HepG2 (cell line): ENCODE data around the gene TNFAIP8L1. TPM values are rescaled to one million over a fixed set of nuclear protein-coding genes. Genes with fewer than 3 reads are reported as not detected.

Source experiments
- EED ChIP-seq: sonication (generic); formaldehyde crosslinking; IDR thresholded peaks from 2 replicates; pipeline ENCODE4 v1.5.0; 2020; ENCODE audit warnings: mild to moderate bottlenecking, missing genetic modification reagents
- GATA4 ChIP-seq: sonication (generic); IDR thresholded peaks from 2 replicates; pipeline ENCODE4 v1.6.1; 2016; ENCODE audit warnings: antibody characterized with exemption, low read depth, borderline replicate concordance
- HOXA7 ChIP-seq: sonication (generic); formaldehyde crosslinking; IDR thresholded peaks from 2 replicates; pipeline ENCODE4 v1.8.1; 2022; ENCODE audit warnings: mild to moderate bottlenecking, missing genetic modification reagents, moderate library complexity
- KDM6A ChIP-seq: IDR thresholded peaks from 2 replicates; pipeline ENCODE4 v1.6.1; 2016; ENCODE audit warnings: low read depth
- NR2C2 ChIP-seq: sonication (generic); formaldehyde crosslinking; IDR thresholded peaks from 2 replicates; pipeline ENCODE4 v1.4.0; 2020; ENCODE audit warnings: missing genetic modification reagents, mild to moderate bottlenecking, moderate library complexity, borderline replicate concordance
- PHF21A ChIP-seq: sonication (generic); formaldehyde crosslinking; IDR thresholded peaks from 2 replicates; pipeline ENCODE4 v1.5.0; 2020; ENCODE audit warnings: mild to moderate bottlenecking, missing genetic modification reagents
- SRY ChIP-seq: sonication (generic); formaldehyde crosslinking; IDR thresholded peaks from 2 replicates; pipeline ENCODE4 v1.8.0; 2022; ENCODE audit warnings: mild to moderate bottlenecking, missing genetic modification reagents
- THAP8 ChIP-seq: sonication (generic); formaldehyde crosslinking; IDR thresholded peaks from 2 replicates; pipeline ENCODE4 v1.5.1; 2020; ENCODE audit warnings: missing genetic modification reagents, mild to moderate bottlenecking, borderline replicate concordance
- USF2 ChIP-seq, 2 experiments: sonication (generic) in 1 of 2; formaldehyde crosslinking in 1 of 2; IDR thresholded peaks; 2 replicates each; pipeline versions ENCODE4 v1.5.1 to v1.6.1; 2011 to 2020; ENCODE audit warnings: borderline replicate concordance in 1 of 2, low read depth in 1 of 2, low read length in 1 of 2, mild to moderate bottlenecking in 1 of 2, missing genetic modification reagents in 1 of 2, moderate library complexity in 1 of 2
- ZBTB10 ChIP-seq: sonication (generic); formaldehyde crosslinking; IDR thresholded peaks from 2 replicates; pipeline ENCODE4 v1.4.0; 2020; ENCODE audit warnings: missing genetic modification reagents, borderline replicate concordance
- ZBTB14 ChIP-seq: sonication (generic); formaldehyde crosslinking; IDR thresholded peaks from 2 replicates; pipeline ENCODE4 v1.4.0; 2020; ENCODE audit warnings: missing genetic modification reagents
- ZNF646 ChIP-seq: sonication (generic); formaldehyde crosslinking; IDR thresholded peaks from 2 replicates; pipeline ENCODE4 v1.9.0; 2021; ENCODE audit warnings: mild to moderate bottlenecking, missing genetic modification reagents
- polyA plus RNA-seq, 8 experiments: library from polyadenylated mRNA; depleted of rRNA in 3 of 8; stranded (reverse) in 7 of 8; unstranded in 1 of 8; fragments of >200 nt; fragmentation: Illumina TruSeq in 4 of 8; extraction: Trizol in 4 of 8; gene quantifications; 2 replicates each; pipeline versions ENCODE4 v1.2.1 to v1.2.3, GENCODE V29; 2011 to 2016; ENCODE audit warnings: low read depth in 4 of 8, missing spikeins in 1 of 8, mixed read lengths in 1 of 8; ENCODE audit not compliant: insufficient read depth in 1 of 8
- total RNA-seq, 5 experiments: library from RNA; depleted of rRNA; stranded (reverse); fragments of >200 nt; fragmentation: Illumina TruSeq; extraction: Trizol; gene quantifications; 2 replicates each; pipeline ENCODE4 v1.2.3, GENCODE V29; 2016; ENCODE audit warnings: low read depth in 1 of 5

TNFAIP8L1 gene
- total and polyA plus RNA-seq, 2 of the 13 experiments (the other 11 are each of a cell fraction or from before 2014, with no cell fraction given) = 13.4 to 21.4 TPM

- TF ChIP-seq ZNF646 (CRISPR knock-in tag) (no peak), THAP8 (CRISPR knock-in tag) (0 out of 2 replicates have a peak, but pooled peaks have one; percentile 51), PHF21A (CRISPR knock-in tag) (peak; percentile 45; the same call in 1 of the 2 replicates), NR2C2 (CRISPR knock-in tag) (no peak), USF2 (IDR thresholded peaks at IDR 0.05; ENCODE audit: low read depth, low read length) (peak; percentile 69), USF2 (CRISPR knock-in tag; IDR thresholded peaks at IDR 0.05; ENCODE audit: borderline replicate concordance) (peak; percentile 91; the same call in 1 of the 2 replicates), KDM6A (CRISPR knock-in tag) (no peak), EED (CRISPR knock-in tag) (no peak), ZBTB10 (CRISPR knock-in tag) (no peak), SRY (no peak), GATA4 (no peak), HOXA7 (CRISPR knock-in tag) (no peak), ZBTB14 (CRISPR knock-in tag) (peak; percentile 26; the same call in 1 of the 2 replicates)
These were observed 32.2 kb upstream of the TNFAIP8L1 start (continued) for GRCh38 chr19:4606921-4607678.
